Neuron (in vitro differentiated cells): ENCODE data around the gene GGCX.
"Not testable (repeated sequence)": the region's sequence is repeated elsewhere in the genome, so short reads cannot be mapped to it uniquely, and the experiment has no call there.

Experiments
- H2AFZ ChIP-seq: one replicate; pipeline ENCODE4 v1.6.1; 2013; ENCODE audit warnings: low read depth, mild to moderate bottlenecking, inconsistent platforms, low read length, moderate library complexity
- H3K27me3 ChIP-seq: one replicate; pipeline ENCODE4 v1.6.1; 2013; ENCODE audit warnings: low read length; ENCODE audit not compliant: insufficient read depth
- H3K36me3 ChIP-seq: one replicate; pipeline ENCODE4 v1.6.1; 2013; ENCODE audit warnings: low read length; ENCODE audit not compliant: insufficient read depth
- H3K4me1 ChIP-seq: one replicate; pipeline ENCODE4 v1.6.1; 2013; ENCODE audit warnings: low read length; ENCODE audit not compliant: insufficient read depth
- H3K4me3 ChIP-seq: 2 replicates; pipeline ENCODE4 v1.5.1; 2013; ENCODE audit warnings: mild to moderate bottlenecking, low read length, moderate library complexity
- H3K9me3 ChIP-seq: one replicate; pipeline ENCODE4 v1.6.1; 2013; ENCODE audit warnings: low read length

GGCX gene

DNA sequence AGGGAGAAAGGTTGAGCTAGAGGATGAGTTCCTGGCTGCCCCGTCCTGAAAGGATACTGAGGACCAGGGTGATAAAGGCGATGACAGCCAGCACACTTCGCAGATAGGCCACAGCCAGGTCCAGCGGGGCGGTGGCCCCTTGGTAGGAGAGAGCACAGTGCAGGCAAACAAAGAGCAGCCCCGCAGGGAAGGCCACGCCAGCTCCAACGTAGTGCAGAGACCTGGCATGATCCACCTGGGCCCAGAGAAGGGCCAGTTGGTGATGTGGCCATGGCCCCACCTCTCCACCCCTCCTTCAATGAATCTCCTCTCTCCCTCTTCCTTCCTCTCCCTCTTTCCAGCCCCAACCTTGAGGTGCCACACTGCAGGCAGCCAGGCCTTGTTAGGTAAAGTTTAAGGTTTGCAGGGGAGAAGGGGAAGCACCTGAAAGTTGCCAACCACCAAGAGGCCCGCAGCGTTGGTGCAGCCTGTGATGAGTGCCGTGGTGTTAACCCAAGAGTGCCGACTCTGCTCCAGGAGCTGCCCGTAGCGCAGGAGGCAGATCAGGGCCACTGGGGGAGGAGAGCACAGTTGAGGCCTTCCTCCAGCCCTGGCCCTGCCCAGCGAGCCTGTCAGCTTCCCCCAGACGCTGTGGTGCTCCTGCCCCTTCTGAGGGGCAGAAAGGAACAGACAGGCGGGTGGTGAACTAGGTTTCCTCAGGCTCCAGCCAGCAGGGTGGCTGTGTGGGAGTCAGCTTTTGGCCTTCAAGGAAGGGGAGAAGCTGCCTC, 38.4 kb upstream of the GGCX start:
- peaks cover 13% of the 10 kb centered on the region for H3K36me3 ChIP-seq
- H3K4me1 ChIP-seq: peaks cover 21% of the 10 kb centered on the region
- H3K27me3 ChIP-seq: no peaks in the 10 kb centered on the region
- no peak overlapping the region for H2AFZ ChIP-seq
- H3K4me3 ChIP-seq: no peak overlapping the region
- no peaks in the 10 kb centered on the region for H3K9me3 ChIP-seq

- Histone ChIP-seq H2AFZ (no peak overlapping the region), H3K4me1 (peaks cover 26% of the 10 kb centered on the region), H3K27me3 (no peaks in the 10 kb centered on the region), H3K9me3 (no peaks in the 10 kb centered on the region), H3K4me3 (no peak overlapping the region), H3K36me3 (peaks cover 13% of the 10 kb centered on the region)
These were observed 37.5 kb upstream of the GGCX start for GRCh38 chr2:85598594-85599340.

DNA sequence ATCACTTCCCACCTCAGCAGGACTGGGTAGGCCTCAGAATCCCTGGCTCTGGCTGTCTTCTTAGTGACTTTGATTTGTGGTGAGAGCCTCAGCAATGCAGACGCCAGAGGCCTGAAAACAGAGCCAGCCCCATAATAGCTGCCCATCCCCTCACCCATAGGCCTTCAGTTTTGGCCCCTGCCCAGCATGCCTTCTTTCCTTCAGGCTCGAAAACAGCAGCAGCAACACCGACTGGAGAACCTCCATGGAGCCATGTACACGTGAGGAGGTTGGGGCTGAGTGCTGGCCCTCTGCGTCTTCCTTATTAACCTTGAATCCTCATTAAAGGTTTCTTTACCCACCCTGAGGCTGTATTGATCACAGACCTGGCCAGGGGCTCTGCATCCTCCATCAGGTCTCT, 35.9 kb upstream of the GGCX start:
- no peaks in the 10 kb centered on the region for H3K27me3 ChIP-seq
- no peak overlapping the region for H2AFZ ChIP-seq
- peaks cover 13% of the 10 kb centered on the region for H3K36me3 ChIP-seq
- H3K9me3 ChIP-seq: no peaks in the 10 kb centered on the region
- H3K4me1 ChIP-seq: peaks cover 22% of the 10 kb centered on the region
- peak overlapping the region; percentile 81 for H3K4me3 ChIP-seq

DNA sequence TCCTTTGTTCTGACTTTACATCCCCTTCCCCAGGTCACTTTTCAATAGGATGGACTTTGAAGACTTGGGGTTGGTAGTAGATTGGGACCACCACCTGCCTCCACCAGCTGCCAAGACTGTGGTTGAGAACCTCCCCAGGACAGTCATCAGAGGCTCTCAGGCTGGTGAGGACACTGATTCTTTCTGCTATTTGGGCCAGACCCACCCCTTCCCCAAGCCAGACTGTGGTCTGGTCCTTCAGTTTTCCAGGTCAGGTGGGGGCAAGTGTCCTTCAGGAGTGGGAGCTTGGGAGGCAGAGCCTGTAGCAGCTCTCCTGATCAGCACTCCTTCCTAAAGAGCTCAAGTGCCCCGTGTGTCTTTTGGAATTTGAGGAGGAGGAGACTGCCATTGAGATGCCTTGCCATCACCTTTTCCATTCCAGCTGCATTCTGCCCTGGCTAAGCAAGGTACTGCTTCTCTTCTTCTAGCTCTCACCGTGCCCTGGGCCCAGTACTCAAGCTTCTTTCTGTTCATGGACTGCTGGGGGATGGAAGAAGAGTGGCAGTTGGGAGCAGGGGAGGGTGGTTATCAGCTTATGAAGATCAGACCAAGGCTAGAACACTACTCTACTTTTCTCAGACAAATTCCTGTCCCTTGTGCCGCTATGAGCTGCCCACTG, 35.3 kb upstream of the GGCX start:
- Histone ChIP-seq H3K9me3 (no peaks in the 10 kb centered on the region), H3K27me3 (no peaks in the 10 kb centered on the region), H3K4me1 (peaks cover 16% of the 10 kb centered on the region), H3K36me3 (peaks cover 13% of the 10 kb centered on the region), H3K4me3 (peak overlapping the region; percentile 81), H2AFZ (no peak overlapping the region)

DNA sequence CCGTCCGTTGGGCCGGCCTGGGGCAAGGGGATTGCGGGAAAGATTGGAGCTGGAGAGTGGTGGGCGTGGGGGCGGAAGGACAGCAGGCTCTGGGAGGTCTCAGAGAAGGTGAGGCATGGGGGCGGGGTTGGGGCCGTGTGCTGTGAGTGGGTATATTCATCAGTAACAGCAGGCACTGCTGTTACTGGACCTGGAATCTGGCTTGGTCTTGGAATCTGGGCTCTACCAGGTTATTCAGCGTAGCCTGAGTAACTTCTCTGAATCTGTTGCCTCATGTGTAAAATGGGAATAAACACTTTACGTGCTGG, 34.7 kb upstream of the GGCX start:
- Histone ChIP-seq H2AFZ (no peak overlapping the region), H3K4me1 (peaks cover 16% of the 10 kb centered on the region), H3K36me3 (peaks cover 13% of the 10 kb centered on the region), H3K9me3 (no peaks in the 10 kb centered on the region), H3K4me3 (peak overlapping the region; percentile 81), H3K27me3 (no peaks in the 10 kb centered on the region)

GRCh38 chr2:85595301-85596025, 34.2 kb upstream of the GGCX start, which contains the start of gene RNF181:
Gene RNF181 (plus strand): TSS chr2:85595745. CDS start chr2:85595764, 19 bp downstream.
- Histone ChIP-seq H3K27me3 (no peaks in the 10 kb centered on the region), H3K36me3 (peaks cover 13% of the 10 kb centered on the region), H3K4me1 (peaks cover 16% of the 10 kb centered on the region), H3K9me3 (no peaks in the 10 kb centered on the region), H3K4me3 (peak within 1 kb of the TSS; percentile 81), H2AFZ (peak within 1 kb of the TSS; percentile 42)

DNA sequence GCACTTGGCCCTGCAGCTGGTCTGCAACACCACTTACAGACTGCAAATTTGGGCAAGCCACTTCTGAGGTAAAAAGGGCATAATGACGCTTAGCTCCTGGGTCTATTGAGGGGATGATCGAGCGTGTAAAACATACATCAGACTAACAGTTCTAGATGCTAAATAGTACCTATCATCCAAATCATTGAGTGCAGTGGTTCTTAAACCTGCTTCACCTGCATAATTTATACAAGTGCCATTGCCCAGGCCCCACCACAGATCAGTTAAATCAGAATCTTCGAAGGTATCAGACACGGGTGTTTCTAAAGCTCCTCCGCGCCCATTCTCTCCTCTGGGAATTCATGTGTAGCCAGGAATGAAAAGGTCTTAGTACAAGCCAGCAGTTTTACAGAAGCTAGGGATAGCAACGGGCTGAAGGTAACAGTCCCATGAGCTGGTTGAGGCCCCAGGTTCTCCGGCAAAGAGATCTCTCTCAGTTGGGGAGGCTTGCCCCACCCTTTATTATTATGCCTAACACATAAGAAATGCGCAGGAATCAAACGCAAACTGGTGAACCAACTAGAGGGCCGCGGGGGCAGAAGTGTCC, 33.5 kb upstream of the GGCX start:
- Histone ChIP-seq H3K4me1 (peaks cover 16% of the 10 kb centered on the region), H2AFZ (peak overlapping the region; percentile 42), H3K36me3 (peaks cover 13% of the 10 kb centered on the region), H3K4me3 (peak overlapping the region; percentile 81), H3K9me3 (no peaks in the 10 kb centered on the region), H3K27me3 (no peaks in the 10 kb centered on the region)

DNA sequence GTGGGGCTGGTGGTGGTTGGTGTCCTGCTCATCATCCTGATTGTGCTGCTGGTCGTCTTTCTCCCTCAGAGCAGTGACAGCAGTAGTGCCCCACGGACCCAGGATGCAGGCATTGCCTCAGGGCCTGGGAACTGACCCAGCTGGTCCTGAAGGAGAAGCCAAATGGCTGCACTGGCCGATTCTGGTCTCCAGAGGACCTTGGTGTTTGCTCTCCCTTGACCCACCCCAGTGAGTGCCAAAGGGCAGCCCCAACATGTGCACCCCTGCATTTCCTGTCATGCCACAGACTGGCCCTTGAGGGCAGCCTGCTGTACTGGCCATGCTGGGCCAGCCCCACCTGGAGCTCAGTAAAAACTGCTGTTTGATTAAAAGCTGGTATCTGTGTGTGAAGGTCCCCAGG, 31.7 kb upstream of the GGCX start:
- Histone ChIP-seq H3K27me3 (no peaks in the 10 kb centered on the region), H2AFZ (no peak overlapping the region), H3K36me3 (peaks cover 10% of the 10 kb centered on the region), H3K4me3 (no peak overlapping the region), H3K4me1 (peaks cover 16% of the 10 kb centered on the region), H3K9me3 (no peaks in the 10 kb centered on the region)

DNA sequence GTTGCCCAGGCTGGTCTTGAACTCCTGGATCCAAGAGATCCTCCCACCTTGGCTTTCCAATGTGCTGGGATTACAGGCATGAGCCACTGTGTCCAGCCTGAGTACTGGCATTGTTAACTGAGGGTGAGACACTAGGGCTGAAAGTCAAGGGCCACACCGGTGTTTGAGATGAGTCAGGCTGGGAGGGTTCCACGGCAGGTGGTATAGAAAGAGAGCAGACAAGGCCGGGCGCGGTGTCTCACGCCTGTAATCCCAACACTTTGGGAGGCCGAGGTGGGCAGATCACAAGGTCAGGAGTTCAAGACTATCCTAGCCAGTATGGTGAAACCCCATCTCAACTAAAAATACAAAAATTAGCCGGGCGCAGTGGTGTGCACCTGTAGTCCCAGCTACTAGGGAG, 31.0 kb upstream of the GGCX start:
- not testable (repeated sequence) for H2AFZ ChIP-seq, H3K4me3 ChIP-seq, H3K36me3 ChIP-seq, H3K27me3 ChIP-seq, H3K9me3 ChIP-seq
- H3K4me1 ChIP-seq: peaks cover 16% of the 10 kb centered on the region

- no peak overlapping the region for H2AFZ ChIP-seq
- peaks cover 12% of the 10 kb centered on the region for H3K4me1 ChIP-seq
- H3K9me3 ChIP-seq: no peaks in the 10 kb centered on the region
- H3K36me3 ChIP-seq: no peaks in the 10 kb centered on the region
- H3K27me3 ChIP-seq: no peaks in the 10 kb centered on the region
- no peak overlapping the region for H3K4me3 ChIP-seq
These were observed 30.3 kb upstream of the GGCX start for GRCh38 chr2:85591563-85591962.

DNA sequence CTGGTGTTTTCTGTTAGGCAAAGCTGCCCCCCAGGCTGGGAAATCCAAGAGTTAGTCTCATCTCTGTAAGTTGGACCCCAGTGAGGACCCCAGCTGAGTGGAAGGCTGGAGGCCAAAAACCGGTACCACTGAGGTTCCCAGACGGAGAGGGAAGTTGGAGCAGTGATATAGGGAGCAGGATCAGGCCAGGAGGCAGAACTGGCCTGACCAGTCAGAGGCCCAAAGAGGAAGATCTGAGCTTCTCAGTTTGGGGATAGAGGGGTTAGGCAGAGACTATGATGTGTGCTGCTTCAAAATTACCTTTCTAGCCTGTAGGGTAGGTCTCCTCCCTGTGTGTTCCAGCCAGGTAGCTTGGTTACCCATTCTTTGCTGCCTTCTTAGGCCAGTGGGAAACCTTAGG, 29.7 kb upstream of the GGCX start:
- Histone ChIP-seq H3K9me3 (no peaks in the 10 kb centered on the region), H3K4me3 (no peak overlapping the region), H3K27me3 (no peaks in the 10 kb centered on the region), H3K4me1 (peaks cover 7% of the 10 kb centered on the region), H3K36me3 (no peaks in the 10 kb centered on the region), H2AFZ (no peak overlapping the region)

DNA sequence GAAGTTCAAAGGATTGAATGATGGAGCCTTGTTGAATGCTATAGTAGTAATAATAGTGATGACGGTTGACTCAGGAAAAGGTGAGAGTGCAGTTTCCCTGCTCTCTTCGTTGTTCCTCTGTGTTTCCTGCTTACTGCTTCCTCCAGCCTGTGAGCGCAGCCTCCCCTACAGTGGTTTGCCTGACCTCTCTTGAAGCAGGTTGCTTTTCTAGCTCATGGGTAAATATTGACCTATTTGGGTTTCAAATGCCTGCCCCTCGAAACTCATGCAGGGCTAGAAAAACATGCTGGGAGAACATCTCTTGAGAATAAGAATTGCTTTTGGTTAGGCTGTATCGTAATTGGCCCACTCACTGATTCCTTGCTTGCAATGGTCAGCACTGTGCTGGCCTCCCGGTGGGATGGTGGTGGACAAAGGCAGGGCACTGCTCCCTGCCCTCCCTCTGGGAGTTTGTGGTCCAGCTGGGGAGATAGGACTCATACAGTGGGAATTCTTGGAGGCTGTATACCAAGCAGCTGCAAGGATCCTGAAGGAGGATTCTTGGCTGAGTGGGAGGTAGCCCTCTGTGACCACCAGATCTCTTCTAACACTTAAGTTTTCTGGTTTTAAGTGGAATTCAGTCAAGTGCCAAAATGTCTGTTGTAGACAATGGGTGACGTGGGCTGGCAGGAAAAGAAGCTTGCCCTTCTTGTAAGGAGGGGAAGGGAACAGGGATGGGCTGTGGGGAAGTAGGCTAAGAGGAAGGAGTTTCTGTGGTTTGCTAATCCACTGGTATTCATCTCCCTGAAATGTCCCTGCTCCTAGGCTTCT, 28.9 kb upstream of the GGCX start:
- Histone ChIP-seq H3K4me1 (peaks cover 12% of the 10 kb centered on the region), H3K9me3 (no peaks in the 10 kb centered on the region), H2AFZ (no peak overlapping the region), H3K36me3 (no peaks in the 10 kb centered on the region), H3K27me3 (no peaks in the 10 kb centered on the region), H3K4me3 (no peak overlapping the region)
